ENCODE measurements around the gene SLC34A1. TPM values are rescaled to one million over a fixed set of nuclear protein-coding genes. Genes with fewer than 3 reads are reported as not detected.
A peak's percentile ranks its signal among the peaks of the same experiment; 100 is the strongest.
"Not testable (repeated sequence)": the region's sequence is repeated elsewhere in the genome, so short reads cannot be mapped to it uniquely, and the experiment has no call there.

Gene SLC34A1
- total RNA-seq, 1 experiment from 2014 or later: not detected

GRCh38 chr5:177410575-177410974 lies 26.3 kb downstream of the SLC34A1 start:
- DNase-seq (ENCODE audit: low read depth): no peak

DNA sequence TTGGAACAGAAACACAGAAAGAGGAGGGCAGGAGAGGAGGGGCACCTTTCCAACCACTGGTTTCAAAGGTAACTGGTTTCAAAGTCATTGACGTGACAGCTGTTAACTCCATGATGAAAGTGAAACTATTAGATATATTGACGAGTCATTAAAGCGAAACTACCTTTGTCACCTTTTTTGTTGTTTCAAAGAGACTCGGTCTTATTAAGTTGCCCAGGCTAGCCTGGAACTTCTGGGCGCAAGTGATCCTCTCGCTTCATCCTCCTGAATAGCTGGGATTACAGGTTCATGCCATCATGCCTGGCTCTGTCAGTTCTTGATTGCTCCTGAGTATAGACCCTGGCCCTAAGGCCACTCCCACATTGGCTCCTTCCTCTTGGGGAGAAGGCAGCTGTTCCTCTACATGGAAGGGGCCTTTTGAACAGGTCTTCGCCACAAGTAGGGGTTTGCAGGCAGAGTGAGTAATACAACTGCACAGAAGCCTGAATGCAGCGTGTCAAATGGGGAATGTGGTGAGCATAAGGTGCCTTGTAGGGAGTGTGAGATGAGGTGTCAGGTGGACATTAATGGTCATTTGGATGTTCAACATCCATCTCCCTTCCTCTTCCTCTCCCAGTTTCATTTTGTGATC lies 28.5 kb downstream of the SLC34A1 start:
- no peak for DNase-seq (ENCODE audit: low read depth)

DNA sequence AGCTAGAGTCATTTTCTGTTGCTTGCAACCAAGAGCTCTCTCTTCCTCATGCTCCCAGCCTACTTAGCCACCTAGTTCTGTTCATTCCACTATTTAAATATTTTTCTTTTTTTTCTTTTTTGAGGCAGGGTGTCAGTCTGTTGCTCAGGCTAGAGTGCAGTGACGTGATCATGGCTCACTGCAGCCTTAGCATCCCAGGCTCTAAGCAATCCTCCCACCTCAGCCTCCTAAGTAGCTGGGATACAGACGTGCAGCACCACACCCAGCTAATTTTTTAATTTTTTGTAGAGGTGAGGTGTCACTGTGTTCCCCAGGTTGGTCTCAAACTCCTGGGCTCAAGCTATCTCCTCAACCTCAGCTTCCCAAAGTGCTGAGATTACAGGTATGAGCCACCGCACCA lies 30.2 kb downstream of the SLC34A1 start:
- no peak for DNase-seq (ENCODE audit: low read depth)

GRCh38 chr5:177417081-177417480 lies 32.8 kb downstream of the SLC34A1 start:
- DNase-seq (ENCODE audit: low read depth): not testable (repeated sequence)

- peak; percentile 53 for DNase-seq (ENCODE audit: low read depth)
Measured at GRCh38 chr5:177419046-177419445, 34.8 kb downstream of the SLC34A1 start.

DNA sequence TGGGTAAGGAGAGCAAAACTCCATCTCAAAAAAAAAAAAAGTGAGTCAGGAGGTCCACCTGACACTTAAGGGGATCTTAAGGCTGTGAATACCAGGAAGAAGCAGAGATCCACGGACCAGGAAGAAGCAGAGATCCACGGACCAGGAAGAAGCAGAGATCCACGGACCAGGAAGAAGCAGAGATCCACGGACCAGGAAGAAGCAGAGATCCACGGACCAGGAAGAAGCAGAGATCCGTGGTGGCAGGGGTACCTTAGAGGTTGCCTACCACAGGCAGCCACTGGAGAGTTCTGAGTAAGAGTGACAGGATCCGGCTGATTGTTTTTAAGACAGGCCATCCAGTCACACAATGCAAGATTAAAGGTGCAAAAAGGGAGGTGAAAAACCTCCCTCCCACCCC lies 36.2 kb downstream of the SLC34A1 start:
- not testable (repeated sequence) for DNase-seq (ENCODE audit: low read depth)

GRCh38 chr5:177421062-177421798 lies 37.0 kb downstream of the SLC34A1 start:
- peak; percentile 72 for DNase-seq (ENCODE audit: low read depth)

GRCh38 chr5:177423671-177424070 lies 39.4 kb downstream of the SLC34A1 start:
- DNase-seq (ENCODE audit: low read depth): no peak

DNA sequence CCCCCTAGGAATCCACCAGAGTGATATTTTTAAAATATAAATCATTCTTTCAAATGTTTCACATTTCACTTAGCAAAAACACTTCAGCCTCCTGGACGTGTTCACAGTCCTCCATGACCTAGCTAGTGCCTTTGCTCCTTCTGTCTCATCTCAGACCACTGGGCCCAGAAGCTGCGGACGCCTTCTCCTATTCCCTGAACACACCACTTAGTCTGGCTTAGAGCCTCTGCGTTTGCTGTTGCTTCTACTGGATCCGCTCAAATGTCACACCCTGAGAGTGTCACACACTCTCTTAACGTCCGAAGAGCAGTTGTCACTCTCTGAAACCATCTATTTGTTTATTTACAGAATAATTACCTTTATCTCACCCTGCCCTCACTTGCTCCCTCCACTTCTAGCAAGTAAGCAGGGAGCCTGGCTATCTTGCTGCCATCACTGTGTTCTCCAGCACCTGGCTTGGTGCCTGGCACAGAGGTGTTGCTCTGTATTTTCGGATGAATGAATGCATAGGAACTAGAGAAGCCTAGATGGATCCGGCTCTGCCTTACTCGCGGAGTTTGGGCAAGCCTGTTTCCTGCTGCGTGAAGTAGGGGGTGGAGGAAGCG lies 41.1 kb downstream of the SLC34A1 start:
- no peak for DNase-seq (ENCODE audit: low read depth)

GRCh38 chr5:177425801-177426565 lies 41.7 kb downstream of the SLC34A1 start:
- DNase-seq (ENCODE audit: low read depth): peak; percentile 100

DNA sequence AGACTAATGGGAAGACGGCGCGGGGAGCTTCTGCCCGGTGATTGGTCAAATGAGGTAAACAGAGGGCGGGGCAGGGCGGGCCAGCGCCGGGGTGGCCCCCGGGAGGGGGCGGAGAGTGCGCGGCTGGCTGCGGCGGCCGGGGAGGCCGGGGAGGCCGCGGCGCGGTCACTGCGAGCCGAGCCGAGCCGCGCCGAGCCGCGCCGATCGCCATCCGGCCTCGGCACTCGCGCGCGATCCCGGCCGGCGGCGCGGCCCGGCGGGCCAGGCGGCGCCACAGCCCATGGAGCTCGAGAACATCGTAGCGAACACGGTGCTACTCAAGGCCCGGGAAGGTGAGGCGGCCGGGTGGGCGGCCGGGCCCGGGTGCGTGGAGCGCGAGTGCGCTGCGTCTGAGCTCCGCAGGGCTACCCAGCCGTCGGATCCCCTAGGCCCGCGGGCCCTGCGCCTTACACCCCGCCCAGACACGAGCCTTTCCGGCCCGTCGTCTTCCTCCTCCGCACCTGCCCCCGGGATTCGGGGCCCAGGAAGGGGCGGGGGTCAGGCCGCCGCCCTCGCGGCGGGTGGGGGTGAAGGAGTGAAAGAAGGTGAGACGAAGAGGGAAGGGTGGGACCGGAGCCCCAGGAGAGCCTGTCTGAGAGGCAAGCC lies 42.5 kb downstream of the SLC34A1 start, which contains the start of gene GRK6:
TSS of gene GRK6 (plus strand) at position 111 of the 645 bp plus-strand sequence. CDS start at position 281, 170 bp downstream.
- DNase-seq (ENCODE audit: low read depth): no peak

DNA sequence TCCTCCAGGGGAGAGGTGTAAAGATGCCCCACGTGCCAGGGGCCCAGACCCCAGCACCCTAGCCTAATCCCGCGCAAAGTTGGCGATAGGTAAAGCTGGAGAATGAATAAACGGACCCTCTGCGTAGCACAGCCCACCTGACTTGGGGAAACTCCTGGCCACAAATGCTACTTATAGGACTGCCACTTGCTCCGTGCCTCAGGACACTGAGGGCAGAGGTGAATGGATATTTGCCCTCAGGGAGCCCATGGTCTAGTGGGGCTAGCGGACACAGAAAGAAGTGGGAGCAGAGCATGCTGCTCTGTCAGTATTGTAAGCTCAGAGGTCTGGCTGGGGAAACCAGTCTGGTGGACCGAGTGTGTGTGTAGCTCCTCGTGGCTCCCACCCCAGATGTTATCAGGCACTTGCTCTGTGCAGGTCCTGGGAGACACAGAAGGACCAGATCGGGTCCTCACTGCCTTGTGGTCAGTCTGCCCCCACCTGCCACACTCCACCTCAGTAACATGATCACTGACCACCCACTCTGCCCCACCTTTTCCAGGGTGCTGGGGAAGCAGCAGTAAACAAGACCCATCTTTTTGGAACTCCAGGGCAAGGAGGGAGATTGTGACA lies 43.1 kb downstream of the SLC34A1 start:
- DNase-seq (ENCODE audit: low read depth): peak; percentile 20

GRCh38 chr5:177427919-177428573 lies 43.8 kb downstream of the SLC34A1 start:
- DNase-seq (ENCODE audit: low read depth): no peak

DNA sequence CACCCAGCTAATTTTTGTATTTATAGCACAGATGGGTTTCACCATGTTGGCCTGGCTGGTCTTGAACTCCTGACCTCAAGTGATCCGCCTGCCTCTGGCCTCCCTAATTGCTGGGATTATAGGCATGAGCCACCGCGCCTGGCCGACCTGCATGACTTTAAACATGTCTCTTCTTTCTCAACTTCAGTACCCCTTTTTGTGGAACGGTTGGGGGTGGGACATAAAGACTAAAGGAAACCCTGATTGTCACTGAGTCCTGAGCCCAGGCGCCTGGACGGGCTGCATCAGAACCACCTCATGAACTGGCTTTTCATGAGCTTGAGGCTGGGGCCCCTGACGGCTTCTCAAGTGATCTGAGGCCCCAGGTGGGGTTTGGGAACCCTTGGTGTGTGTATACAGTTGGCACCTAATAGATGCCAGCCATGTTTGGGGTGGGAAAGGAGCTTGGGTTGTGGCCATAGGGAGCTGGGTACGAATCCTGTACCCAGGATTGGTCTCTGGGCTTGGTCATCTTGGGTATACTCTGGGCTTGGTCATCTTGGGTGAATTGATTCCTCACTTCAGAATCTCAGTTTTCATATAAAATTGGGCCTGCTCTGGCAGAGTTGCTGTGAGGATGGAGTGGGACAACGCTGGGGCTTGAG lies 44.5 kb downstream of the SLC34A1 start:
- no peak for DNase-seq (ENCODE audit: low read depth)

DNA sequence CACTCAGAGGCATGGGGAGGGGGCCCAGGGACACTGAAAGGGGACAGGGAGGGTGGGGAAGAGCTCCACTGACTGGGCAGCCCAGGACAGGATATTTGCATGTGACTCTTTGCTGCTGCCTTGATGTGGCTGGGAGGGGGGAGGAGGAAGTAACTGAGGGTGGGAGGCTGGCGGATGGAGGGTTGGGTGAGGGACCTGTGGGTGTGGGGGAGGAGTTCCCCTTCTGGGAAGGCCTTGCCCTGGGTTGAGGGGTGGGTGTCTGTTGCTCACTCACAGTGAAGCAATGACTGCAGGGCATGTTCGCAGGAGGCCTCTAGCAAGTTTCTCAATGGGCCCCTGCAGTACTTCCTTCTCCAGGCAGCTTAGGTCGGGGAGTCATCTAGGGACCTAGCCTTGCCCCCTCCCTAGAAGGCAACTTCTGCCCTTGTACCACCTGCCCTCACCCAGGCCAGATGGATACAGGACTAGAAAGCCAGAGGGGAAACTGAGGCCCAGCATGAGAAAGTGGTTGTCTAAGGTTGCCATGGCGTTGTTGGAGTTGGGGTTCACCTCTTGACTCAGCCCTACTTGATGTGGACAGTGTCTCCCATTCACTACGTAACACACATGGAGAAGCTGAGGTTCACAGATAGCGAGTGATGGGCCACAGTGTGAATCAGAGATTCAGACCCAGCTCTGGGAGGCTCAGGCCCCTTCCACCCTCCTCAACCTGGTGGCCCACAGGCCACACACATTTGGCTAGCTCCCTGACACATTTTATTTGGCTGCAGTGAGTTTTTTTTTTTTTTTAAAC lies 45.2 kb downstream of the SLC34A1 start:
- DNase-seq (ENCODE audit: low read depth): no peak

- no peak for DNase-seq (ENCODE audit: low read depth)
Measured at GRCh38 chr5:177430140-177430951, 46.1 kb downstream of the SLC34A1 start.

- no peak for DNase-seq (ENCODE audit: low read depth)
Measured at GRCh38 chr5:177430972-177431316, 46.7 kb downstream of the SLC34A1 start.

DNA sequence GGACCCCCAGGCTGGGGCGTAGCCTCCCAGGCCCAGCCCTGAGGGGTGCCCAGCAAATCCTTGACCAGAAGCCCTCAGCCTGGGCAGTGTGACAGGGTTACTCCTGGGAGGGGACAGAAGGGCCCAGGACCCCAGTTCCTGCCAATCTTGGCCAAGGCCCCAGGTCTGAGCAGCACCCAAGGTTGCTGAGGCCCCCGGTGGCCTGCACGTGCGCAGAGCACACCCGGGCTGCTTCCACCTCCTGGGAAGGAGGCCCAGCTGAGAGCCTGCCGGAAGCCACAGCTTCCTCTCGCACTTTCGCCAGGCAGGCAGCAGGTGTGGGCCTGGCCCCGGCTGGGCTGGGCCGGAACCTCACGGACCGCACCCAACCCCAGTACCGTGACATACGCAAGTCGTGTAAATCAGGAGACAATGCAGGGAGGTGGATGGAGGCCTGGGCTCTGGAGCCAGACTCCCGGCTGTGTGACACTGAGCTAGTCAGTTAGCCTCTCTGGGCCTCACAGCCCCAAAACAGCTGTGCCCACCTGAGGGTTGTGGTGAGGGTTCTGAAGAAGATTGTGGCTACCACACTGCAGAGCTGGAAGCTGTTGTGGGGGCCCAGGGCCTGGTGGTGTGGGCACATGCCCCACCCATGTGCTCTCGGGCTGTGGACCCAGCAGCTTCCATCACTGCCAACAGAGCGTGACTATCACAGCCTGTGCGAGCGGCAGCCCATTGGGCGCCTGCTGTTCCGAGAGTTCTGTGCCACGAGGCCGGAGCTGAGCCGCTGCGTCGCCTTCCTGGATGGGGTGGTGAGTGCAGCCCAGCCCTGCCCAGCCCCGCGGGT lies 47.3 kb downstream of the SLC34A1 start:
- no peak for DNase-seq (ENCODE audit: low read depth)
